SK-N-SH treated with all-trans-retinoic acid at 6 μM for 48 hours (cell line): ENCODE measurements around the gene SMPD4.
"Not testable (repeated sequence)": the region's sequence is repeated elsewhere in the genome, so short reads cannot be mapped to it uniquely, and the experiment has no call there.

Source experiments
- ATAC-seq: fragments of 200-7000 bp; cut with Tn5 transposase; 3 replicates; pipeline ENCODE4 v1.9.1; 2020; ENCODE audit warnings: mild to moderate bottlenecking, moderate library complexity
- ARNTL ChIP-seq: fragments of 450-650 bp; formaldehyde crosslinking; IDR thresholded peaks from 2 replicates; pipeline ENCODE4 v1.5.0; 2020; ENCODE audit warnings: low read depth, mild to moderate bottlenecking, moderate library complexity, borderline replicate concordance
- BACH2 ChIP-seq: fragments of 250-450 bp; sonication (Bioruptor Pico); IDR thresholded peaks from 2 replicates; pipeline ENCODE4 v1.9.0; 2021; ENCODE audit warnings: mild to moderate bottlenecking, borderline replicate concordance
- CSDC2 ChIP-seq: fragments of 250-450 bp; sonication (Bioruptor Pico); IDR thresholded peaks from 2 replicates; pipeline ENCODE4 v1.5.0; 2020; ENCODE audit warnings: mild to moderate bottlenecking, moderate library complexity
- ESRRG ChIP-seq: fragments of 250-450 bp; sonication (Bioruptor Pico); IDR thresholded peaks from 2 replicates; pipeline ENCODE4 v1.6.1; 2021; ENCODE audit warnings: mild to moderate bottlenecking
- GLIS3 ChIP-seq: fragments of 250-450 bp; sonication (Bioruptor Pico); IDR thresholded peaks from 2 replicates; pipeline ENCODE4 v1.5.0; 2020; ENCODE audit warnings: mild to moderate bottlenecking, moderate library complexity
- ISL1 ChIP-seq: fragments of 250-450 bp; sonication (Bioruptor Pico); IDR thresholded peaks from 2 replicates; pipeline ENCODE4 v2.1.2; 2022; ENCODE audit warnings: mild to moderate bottlenecking, moderate library complexity
- OSR1 ChIP-seq: fragments of 250-450 bp; sonication (Bioruptor Pico); IDR thresholded peaks from 2 replicates; pipeline ENCODE4 v1.8.0; 2022; ENCODE audit warnings: moderate library complexity, mild to moderate bottlenecking, inconsistent platforms
- RARB ChIP-seq: fragments of 250-450 bp; sonication (Bioruptor Pico); IDR thresholded peaks from 2 replicates; pipeline ENCODE4 v1.8.0; 2021; ENCODE audit warnings: mild to moderate bottlenecking, moderate library complexity
- TCF4 ChIP-seq: fragments of 250-450 bp; sonication (Bioruptor Pico); IDR thresholded peaks from 2 replicates; pipeline ENCODE4 v1.8.0; 2021; ENCODE audit warnings: mild to moderate bottlenecking, moderate library complexity, borderline replicate concordance
- TOX ChIP-seq: fragments of 250-450 bp; sonication (Bioruptor Pico); IDR thresholded peaks from 2 replicates; pipeline ENCODE4 v1.8.0; 2021; ENCODE audit warnings: mild to moderate bottlenecking, moderate library complexity, borderline replicate concordance
- ZFP3 ChIP-seq: fragments of 250-450 bp; sonication (Bioruptor Pico); IDR thresholded peaks from 2 replicates; pipeline ENCODE4 v1.5.0; 2020; ENCODE audit warnings: mild to moderate bottlenecking, moderate library complexity
- ZFP30 ChIP-seq: fragments of 450-650 bp; formaldehyde crosslinking; IDR thresholded peaks from 2 replicates; pipeline ENCODE4 v1.5.0; 2022; ENCODE audit warnings: mild to moderate bottlenecking, moderate library complexity
- ZNF565 ChIP-seq: fragments of 450-650 bp; formaldehyde crosslinking; conservative IDR thresholded peaks from 2 replicates; pipeline ENCODE4 v1.5.0; 2020; ENCODE audit warnings: low read depth, mild to moderate bottlenecking, moderate library complexity
- ZNF8 ChIP-seq: fragments of 450-650 bp; formaldehyde crosslinking; IDR thresholded peaks from 2 replicates; pipeline ENCODE4 v1.5.0; 2020; ENCODE audit warnings: mild to moderate bottlenecking, moderate library complexity
- TF ChIP-seq, protein P1 (sequence below): fragments of 250-450 bp; sonication (Bioruptor Pico); IDR thresholded peaks from 2 replicates; pipeline ENCODE4 v1.8.0; 2021; ENCODE audit warnings: low read depth, mild to moderate bottlenecking, moderate library complexity, borderline replicate concordance
- TF ChIP-seq, protein P2 (sequence below): fragments of 250-450 bp; sonication (Bioruptor Pico); IDR thresholded peaks from 2 replicates; pipeline ENCODE4 v1.5.1; 2021; ENCODE audit warnings: mild to moderate bottlenecking, moderate library complexity
- TF ChIP-seq, protein P3 (sequence below): fragments of 250-450 bp; sonication (Bioruptor Pico); IDR thresholded peaks from 2 replicates; pipeline ENCODE4 v1.8.0; 2020; ENCODE audit warnings: mild to moderate bottlenecking, moderate library complexity, borderline replicate concordance
- TF ChIP-seq, protein P4 (sequence below): fragments of 250-450 bp; sonication (Bioruptor Pico); IDR thresholded peaks from 2 replicates; pipeline ENCODE4 v1.5.0; 2020; ENCODE audit warnings: mild to moderate bottlenecking, moderate library complexity

The SMPD4 gene

DNA sequence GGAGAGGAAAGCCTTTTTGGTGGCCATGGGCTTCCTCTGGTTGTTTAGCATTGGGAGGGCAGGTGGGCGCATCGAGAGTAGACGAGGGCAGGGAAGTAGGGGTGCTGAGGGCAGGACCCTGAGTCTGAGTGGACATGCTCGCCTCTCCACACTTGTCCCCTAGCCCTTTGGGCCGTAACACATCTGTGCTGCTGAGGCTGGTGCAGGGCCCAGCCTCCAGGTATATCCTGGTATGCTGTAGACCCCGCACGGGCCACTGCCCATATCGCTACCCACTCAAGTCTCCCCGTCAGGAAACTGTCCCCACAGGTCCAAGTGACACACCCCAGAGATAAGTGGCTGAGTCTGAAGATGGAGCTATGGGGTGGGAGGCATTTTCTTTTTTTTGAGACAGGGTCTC lies 22.8 kb downstream of the SMPD4 start:
- TF ChIP-seq ESRRG (CRISPR knock-in tag) (no peak), ZFP30 (CRISPR knock-in tag) (no peak), BACH2 (CRISPR knock-in tag) (no peak), ARNTL (CRISPR knock-in tag) (no peak), TCF4 (no peak), TOX (CRISPR knock-in tag) (no peak), ZFP3 (no peak), ZNF565 (CRISPR knock-in tag) (no peak), CSDC2 (CRISPR knock-in tag) (no peak)
- TF ChIP-seq, protein P1, sequence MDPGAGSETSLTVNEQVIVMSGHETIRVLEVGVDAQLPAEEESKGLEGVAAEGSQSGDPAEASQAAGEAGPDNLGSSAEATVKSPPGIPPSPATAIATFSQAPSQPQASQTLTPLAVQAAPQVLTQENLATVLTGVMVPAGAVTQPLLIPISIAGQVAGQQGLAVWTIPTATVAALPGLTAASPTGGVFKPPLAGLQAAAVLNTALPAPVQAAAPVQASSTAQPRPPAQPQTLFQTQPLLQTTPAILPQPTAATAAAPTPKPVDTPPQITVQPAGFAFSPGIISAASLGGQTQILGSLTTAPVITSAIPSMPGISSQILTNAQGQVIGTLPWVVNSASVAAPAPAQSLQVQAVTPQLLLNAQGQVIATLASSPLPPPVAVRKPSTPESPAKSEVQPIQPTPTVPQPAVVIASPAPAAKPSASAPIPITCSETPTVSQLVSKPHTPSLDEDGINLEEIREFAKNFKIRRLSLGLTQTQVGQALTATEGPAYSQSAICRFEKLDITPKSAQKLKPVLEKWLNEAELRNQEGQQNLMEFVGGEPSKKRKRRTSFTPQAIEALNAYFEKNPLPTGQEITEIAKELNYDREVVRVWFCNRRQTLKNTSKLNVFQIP (CRISPR knock-in tag), result no peak
- TF ChIP-seq, protein P2, sequence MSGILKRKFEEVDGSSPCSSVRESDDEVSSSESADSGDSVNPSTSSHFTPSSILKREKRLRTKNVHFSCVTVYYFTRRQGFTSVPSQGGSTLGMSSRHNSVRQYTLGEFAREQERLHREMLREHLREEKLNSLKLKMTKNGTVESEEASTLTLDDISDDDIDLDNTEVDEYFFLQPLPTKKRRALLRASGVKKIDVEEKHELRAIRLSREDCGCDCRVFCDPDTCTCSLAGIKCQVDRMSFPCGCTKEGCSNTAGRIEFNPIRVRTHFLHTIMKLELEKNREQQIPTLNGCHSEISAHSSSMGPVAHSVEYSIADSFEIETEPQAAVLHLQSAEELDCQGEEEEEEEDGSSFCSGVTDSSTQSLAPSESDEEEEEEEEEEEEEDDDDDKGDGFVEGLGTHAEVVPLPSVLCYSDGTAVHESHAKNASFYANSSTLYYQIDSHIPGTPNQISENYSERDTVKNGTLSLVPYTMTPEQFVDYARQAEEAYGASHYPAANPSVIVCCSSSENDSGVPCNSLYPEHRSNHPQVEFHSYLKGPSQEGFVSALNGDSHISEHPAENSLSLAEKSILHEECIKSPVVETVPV, result no peak
- TF ChIP-seq, protein P3, sequence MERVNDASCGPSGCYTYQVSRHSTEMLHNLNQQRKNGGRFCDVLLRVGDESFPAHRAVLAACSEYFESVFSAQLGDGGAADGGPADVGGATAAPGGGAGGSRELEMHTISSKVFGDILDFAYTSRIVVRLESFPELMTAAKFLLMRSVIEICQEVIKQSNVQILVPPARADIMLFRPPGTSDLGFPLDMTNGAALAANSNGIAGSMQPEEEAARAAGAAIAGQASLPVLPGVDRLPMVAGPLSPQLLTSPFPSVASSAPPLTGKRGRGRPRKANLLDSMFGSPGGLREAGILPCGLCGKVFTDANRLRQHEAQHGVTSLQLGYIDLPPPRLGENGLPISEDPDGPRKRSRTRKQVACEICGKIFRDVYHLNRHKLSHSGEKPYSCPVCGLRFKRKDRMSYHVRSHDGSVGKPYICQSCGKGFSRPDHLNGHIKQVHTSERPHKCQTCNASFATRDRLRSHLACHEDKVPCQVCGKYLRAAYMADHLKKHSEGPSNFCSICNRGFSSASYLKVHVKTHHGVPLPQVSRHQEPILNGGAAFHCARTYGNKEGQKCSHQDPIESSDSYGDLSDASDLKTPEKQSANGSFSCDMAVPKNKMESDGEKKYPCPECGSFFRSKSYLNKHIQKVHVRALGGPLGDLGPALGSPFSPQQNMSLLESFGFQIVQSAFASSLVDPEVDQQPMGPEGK (CRISPR knock-in tag), result no peak
- TF ChIP-seq, protein P4, sequence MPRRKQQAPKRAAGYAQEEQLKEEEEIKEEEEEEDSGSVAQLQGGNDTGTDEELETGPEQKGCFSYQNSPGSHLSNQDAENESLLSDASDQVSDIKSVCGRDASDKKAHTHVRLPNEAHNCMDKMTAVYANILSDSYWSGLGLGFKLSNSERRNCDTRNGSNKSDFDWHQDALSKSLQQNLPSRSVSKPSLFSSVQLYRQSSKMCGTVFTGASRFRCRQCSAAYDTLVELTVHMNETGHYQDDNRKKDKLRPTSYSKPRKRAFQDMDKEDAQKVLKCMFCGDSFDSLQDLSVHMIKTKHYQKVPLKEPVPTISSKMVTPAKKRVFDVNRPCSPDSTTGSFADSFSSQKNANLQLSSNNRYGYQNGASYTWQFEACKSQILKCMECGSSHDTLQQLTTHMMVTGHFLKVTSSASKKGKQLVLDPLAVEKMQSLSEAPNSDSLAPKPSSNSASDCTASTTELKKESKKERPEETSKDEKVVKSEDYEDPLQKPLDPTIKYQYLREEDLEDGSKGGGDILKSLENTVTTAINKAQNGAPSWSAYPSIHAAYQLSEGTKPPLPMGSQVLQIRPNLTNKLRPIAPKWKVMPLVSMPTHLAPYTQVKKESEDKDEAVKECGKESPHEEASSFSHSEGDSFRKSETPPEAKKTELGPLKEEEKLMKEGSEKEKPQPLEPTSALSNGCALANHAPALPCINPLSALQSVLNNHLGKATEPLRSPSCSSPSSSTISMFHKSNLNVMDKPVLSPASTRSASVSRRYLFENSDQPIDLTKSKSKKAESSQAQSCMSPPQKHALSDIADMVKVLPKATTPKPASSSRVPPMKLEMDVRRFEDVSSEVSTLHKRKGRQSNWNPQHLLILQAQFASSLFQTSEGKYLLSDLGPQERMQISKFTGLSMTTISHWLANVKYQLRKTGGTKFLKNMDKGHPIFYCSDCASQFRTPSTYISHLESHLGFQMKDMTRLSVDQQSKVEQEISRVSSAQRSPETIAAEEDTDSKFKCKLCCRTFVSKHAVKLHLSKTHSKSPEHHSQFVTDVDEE (CRISPR knock-in tag), result no peak
- TF ChIP-seq, all 23 proteins: peak for 0
- ATAC-seq, result no peak

DNA sequence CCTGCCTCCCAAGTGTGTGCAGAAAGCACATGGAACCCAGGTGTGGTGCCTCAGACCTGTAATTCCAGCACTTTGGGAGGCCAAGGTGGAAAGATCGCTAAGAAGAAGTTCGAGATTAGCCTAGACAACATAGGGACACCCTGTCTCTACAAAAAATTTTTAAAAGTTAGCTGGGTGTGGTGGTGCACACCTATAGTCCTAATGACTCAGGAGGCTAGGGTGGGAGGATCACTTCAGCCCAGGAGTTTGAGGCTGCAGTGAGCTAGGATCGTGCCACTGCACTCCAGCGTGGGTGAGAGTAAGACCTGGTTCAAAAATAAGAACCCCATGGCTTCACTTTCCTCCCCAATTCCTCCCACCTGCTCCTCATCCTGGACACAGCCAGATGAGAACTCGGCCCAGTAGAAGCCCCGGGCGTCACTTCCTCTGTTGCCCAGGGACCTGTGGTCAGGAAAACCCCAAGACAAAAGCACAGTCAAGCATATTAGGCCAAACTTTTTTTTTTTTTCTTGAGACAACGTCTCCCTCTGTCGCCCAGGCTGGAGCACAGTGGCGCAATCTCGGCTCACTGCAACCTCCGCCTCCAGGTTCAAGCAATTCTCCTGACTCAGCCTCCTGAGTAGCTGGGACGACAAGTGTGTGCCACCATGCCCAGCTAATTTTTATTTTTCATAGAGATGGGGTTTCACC lies 23.4 kb downstream of the SMPD4 start:
- ATAC-seq, result not testable (repeated sequence)

DNA sequence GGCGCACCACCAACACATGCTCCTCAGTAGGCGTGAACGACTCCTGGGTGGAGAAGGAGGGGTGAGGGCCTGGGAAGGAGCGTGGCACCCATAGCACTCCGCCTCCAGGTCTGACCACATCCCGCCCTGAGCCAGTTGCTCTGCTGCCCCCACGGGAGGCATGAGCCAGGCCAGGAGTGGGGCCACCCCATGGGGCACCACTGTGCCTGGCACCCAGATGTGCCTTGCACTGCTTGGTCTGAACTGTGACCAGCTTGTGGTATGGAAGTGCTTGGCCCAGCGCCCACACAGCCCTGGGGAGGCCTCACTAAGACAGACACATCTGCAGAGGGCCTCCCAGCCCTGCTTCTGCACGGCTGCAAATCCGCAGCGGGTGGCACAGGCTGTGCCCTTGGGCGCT lies 24.0 kb downstream of the SMPD4 start:
- ATAC-seq, result peak; percentile 10; the same call in 1 of the 3 replicates

DNA sequence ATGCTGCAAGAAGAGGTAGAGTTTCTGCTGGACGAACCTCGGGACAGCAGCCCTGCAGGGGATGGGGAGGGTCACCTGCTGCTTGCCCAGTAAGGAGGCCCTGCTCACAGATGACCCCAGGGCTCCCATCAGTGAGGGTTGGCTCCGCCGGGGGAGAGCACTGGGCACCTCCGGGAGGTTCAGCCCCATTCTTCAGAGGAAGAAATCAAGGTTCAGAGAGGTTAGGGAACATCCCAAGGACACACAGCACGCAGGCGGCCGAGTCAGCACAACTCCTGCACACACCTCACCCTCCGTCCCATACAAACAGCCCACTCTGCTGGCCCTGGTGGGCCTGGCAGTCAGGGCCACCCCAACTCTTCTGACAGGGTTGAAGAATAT lies 24.8 kb downstream of the SMPD4 start:
- no peak for TF ChIP-seq ARNTL (CRISPR knock-in tag)
- TF ChIP-seq ISL1 (CRISPR knock-in tag), result no peak
- TF ChIP-seq RARB (CRISPR knock-in tag), result no peak
- TF ChIP-seq TOX (CRISPR knock-in tag), result no peak
- TF ChIP-seq GLIS3 (CRISPR knock-in tag), result no peak
- TF ChIP-seq, protein P2, result no peak
- TF ChIP-seq BACH2 (CRISPR knock-in tag), result no peak
- no peak for TF ChIP-seq CSDC2 (CRISPR knock-in tag)
- no peak for TF ChIP-seq OSR1 (CRISPR knock-in tag)
- TF ChIP-seq, protein P3 (CRISPR knock-in tag), result no peak
- TF ChIP-seq ZNF8 (CRISPR knock-in tag), result no peak
- TF ChIP-seq, protein P1 (CRISPR knock-in tag), result no peak
- no peak for TF ChIP-seq ZNF565 (CRISPR knock-in tag)
- TF ChIP-seq ZFP3, result no peak
- no peak for ATAC-seq

DNA sequence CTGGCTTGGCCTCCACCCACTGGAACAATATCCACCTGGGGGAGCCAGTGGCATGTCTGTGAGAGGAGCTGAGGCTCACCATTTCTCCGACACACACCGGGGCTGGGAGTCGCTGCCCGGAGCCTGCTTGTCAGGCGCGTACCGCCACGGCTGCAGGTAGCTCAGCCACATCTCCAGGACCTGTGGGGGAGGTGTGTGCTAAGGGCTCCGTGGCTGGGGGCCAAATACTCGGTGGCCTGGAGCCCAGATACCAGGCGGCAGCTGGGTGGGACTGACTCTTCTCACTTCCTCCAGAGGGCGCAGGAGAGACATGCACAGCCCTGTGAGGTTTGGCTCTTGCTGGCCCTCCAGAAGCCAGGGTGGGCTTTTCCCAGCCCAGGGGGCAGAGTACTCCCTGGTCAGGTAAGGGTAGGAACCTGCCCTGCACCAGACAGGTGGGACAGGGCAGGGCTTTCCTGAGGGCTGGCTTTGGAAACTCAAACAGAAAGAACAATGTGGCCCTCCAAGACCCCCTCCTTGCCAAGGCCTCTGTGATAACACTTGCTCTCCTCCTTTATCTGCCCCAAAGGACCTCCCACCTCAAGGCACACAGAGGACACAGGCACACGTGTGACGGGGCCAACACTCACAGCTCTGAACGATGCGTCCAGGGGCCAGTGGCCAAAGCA lies 25.3 kb downstream of the SMPD4 start:
- peak; percentile 79 for ATAC-seq
